Epithelial cell of proximal tubule (primary cell): Measurements from ENCODE around the gene CAMKK1. TPM values are rescaled to one million over a fixed set of nuclear protein-coding genes. Genes with fewer than 3 reads are reported as not detected.

Experiments used
- DNase-seq: peaks from one replicate; pipeline ENCODE4 v3.0.0-alpha.2; 2011; ENCODE audit warnings: low read depth
- H3K4me3 ChIP-seq: 2 replicates; pipeline ENCODE4 v1.5.1; 2011; ENCODE audit warnings: low read depth, mild to moderate bottlenecking, low read length
- CTCF ChIP-seq: conservative IDR thresholded peaks from 2 replicates; pipeline ENCODE4 v1.5.1; 2012; ENCODE audit warnings: low read depth, mild to moderate bottlenecking, low read length
- total RNA-seq: library from RNA; depleted of rRNA; stranded (reverse); fragments of >200 nt; gene quantifications from 2 replicates; pipeline ENCODE4 v1.2.3, GENCODE V29; 2015

The CAMKK1 gene
- total RNA-seq, 1 donor from 2014 or later, result 7.1 TPM

GRCh38 chr17:3917391-3917931, 24.6 kb upstream of the CAMKK1 start:
- no peak overlapping the region for H3K4me3 ChIP-seq
- TF ChIP-seq CTCF, result no peak
- DNase-seq, result no peak

- no peak overlapping the region for H3K4me3 ChIP-seq
- no peak for DNase-seq
- no peak for TF ChIP-seq CTCF
Observed at GRCh38 chr17:3916825-3917224, 24.0 kb upstream of the CAMKK1 start.

GRCh38 chr17:3915995-3916696, 23.3 kb upstream of the CAMKK1 start, which contains the start of gene P2RX1:
TSS of gene P2RX1 (minus strand) at chr17:3916465. CDS start at chr17:3916225, 240 bp downstream.
- no peak for TF ChIP-seq CTCF
- no peak within 1 kb of the TSS for H3K4me3 ChIP-seq
- no peak for DNase-seq

- no peak overlapping the region for H3K4me3 ChIP-seq
- DNase-seq, result no peak
- no peak for TF ChIP-seq CTCF
Observed at GRCh38 chr17:3915581-3915994, 22.7 kb upstream of the CAMKK1 start.

- no peak for DNase-seq
- no peak overlapping the region for H3K4me3 ChIP-seq
- TF ChIP-seq CTCF, result no peak
Observed at GRCh38 chr17:3914312-3914670, 21.4 kb upstream of the CAMKK1 start.

GRCh38 chr17:3913531-3914311, 20.9 kb upstream of the CAMKK1 start:
- H3K4me3 ChIP-seq, result no peak overlapping the region
- DNase-seq, result no peak
- peak; percentile 91 for TF ChIP-seq CTCF

GRCh38 chr17:3912827-3913226, 20.0 kb upstream of the CAMKK1 start:
- DNase-seq, result no peak
- no peak for TF ChIP-seq CTCF
- no peak overlapping the region for H3K4me3 ChIP-seq
